GM12878 (cell line): ENCODE results near the gene LGI2.

ENCODE experiments used
- POLR2A ChIP-seq: IDR thresholded peaks from 2 replicates; pipeline ENCODE4 v1.6.1; 2011; ENCODE audit warnings: low read depth, mild to moderate bottlenecking, low read length
- RAD21 ChIP-seq: IDR thresholded peaks from 2 replicates; pipeline ENCODE4 v1.6.1; 2011; ENCODE audit warnings: mild to moderate bottlenecking, low read depth, low read length, moderate library complexity; ENCODE audit not compliant: insufficient read depth
- ZBTB40 ChIP-seq: fragments of 450-650 bp; IDR thresholded peaks from 2 replicates; pipeline ENCODE4 v1.6.1; 2016; ENCODE audit warnings: mild to moderate bottlenecking, moderate library complexity, borderline replicate concordance

- no peak for TF ChIP-seq RAD21
- no peak for TF ChIP-seq ZBTB40
- TF ChIP-seq POLR2A: no peak
These were observed 30.2 kb upstream of the LGI2 start for GRCh38 chr4:25060963-25061340.
